ENCODE data around the gene PTCRA.
"Not testable (repeated sequence)": the region's sequence is repeated elsewhere in the genome, so short reads cannot be mapped to it uniquely, and the experiment has no call there.

- TF ChIP-seq CTCF (IDR thresholded peaks at IDR 0.05; ENCODE audit: low read depth, low read length); POLR2A (IDR thresholded peaks at IDR 0.05; ENCODE audit: extremely low read depth, insufficient read length); MYC (IDR thresholded peaks at IDR 0.05; ENCODE audit: low read depth, low read length); MAX (IDR thresholded peaks at IDR 0.05; ENCODE audit: low read depth, low read length): not testable (repeated sequence)
Measured at GRCh38 chr6:42880240-42880817, 35.5 kb upstream of the PTCRA start.
